Measurements from ENCODE around the gene S100A11.

The S100A11 gene

DNA sequence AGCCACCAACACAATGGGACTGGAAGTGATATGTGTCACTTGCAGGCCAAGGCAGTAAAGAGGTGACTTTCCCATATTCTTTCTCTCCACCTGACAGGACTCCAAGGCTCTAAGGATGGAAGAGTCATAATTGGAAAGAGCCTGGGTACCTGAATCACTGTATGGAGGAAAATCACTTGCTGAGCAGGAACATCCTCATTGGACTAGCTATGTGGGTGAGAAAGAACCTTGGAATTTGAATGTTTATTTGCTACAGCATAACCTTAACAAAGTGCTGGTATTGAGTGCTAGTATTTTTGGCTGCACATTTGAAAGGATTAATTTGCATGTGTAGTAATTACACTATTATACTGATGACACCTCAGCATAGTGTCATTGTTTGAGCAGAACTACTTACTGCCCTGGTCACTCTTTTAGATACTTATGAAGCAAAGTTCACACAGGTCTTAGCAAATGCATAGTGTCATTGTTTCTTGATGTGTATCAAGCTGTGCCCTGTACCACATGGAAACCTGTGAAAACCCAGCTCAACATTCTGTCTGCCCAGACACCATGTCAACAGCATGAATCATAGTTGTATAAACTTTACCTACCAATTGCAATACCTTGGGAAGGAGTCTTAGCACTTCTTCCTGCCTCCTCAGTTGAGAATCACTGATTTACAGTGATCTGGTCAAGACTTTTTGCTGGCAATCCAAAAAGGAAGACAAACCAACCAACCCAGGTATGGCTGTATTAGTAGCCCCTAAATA lies 38.0 kb downstream of the S100A11 start:
- peaks cover 24% of the 10 kb centered on the region for H3K27me3 ChIP-seq (ENCODE audit: insufficient read depth, low read length)
- H3K4me1 ChIP-seq (ENCODE audit: insufficient read depth, low read length): peaks cover 18% of the 10 kb centered on the region
- no peaks in the 10 kb centered on the region for H3K36me3 ChIP-seq (ENCODE audit: insufficient read depth, low read depth, low read length)
- no peaks in the 10 kb centered on the region for H3K9me3 ChIP-seq (ENCODE audit: insufficient read depth, low read depth, low read length)
- H3K4me3 ChIP-seq (ENCODE audit: low read length): no peak overlapping the region
- no peak overlapping the region for H3K9ac ChIP-seq (ENCODE audit: low read depth, low read length)
- no peak overlapping the region for H3K27ac ChIP-seq (ENCODE audit: low read length)

DNA sequence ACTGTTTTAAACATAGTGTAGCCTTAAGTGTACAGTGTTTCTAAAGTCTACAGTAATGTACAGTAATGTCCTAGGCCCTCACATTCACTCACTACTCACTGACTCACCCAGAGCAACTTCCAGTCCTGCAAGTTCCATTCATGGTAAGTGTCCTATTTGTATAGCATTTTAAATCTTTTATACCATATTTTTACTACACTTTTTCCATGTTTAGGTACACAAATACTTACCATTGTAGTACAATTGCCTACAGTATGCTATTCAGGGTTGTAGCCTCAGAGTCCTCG lies 39.6 kb downstream of the S100A11 start:
- no peak overlapping the region for H3K9ac ChIP-seq (ENCODE audit: low read depth, low read length)
- H3K4me3 ChIP-seq (ENCODE audit: low read length): no peak overlapping the region
- no peaks in the 10 kb centered on the region for H3K9me3 ChIP-seq (ENCODE audit: insufficient read depth, low read depth, low read length)
- no peaks in the 10 kb centered on the region for H3K36me3 ChIP-seq (ENCODE audit: insufficient read depth, low read depth, low read length)
- H3K4me1 ChIP-seq (ENCODE audit: insufficient read depth, low read length): peaks cover 20% of the 10 kb centered on the region
- H3K27me3 ChIP-seq (ENCODE audit: insufficient read depth, low read length): peaks cover 39% of the 10 kb centered on the region
- H3K27ac ChIP-seq (ENCODE audit: low read length): no peak overlapping the region

GRCh38 chr1:151995774-151996173 lies 41.0 kb downstream of the S100A11 start:
- peaks cover 54% of the 10 kb centered on the region for H3K27me3 ChIP-seq (ENCODE audit: insufficient read depth, low read length)
- H3K27ac ChIP-seq (ENCODE audit: low read length): no peak overlapping the region
- H3K9ac ChIP-seq (ENCODE audit: low read depth, low read length): no peak overlapping the region

GRCh38 chr1:151994956-151995355 lies 41.8 kb downstream of the S100A11 start:
- Histone ChIP-seq H3K4me1 (ENCODE audit: insufficient read depth, low read length) (peaks cover 40% of the 10 kb centered on the region), H3K36me3 (ENCODE audit: insufficient read depth, low read depth, low read length) (no peaks in the 10 kb centered on the region), H3K27me3 (ENCODE audit: insufficient read depth, low read length) (peaks cover 58% of the 10 kb centered on the region), H3K9ac (ENCODE audit: low read depth, low read length) (no peak overlapping the region), H3K9me3 (ENCODE audit: insufficient read depth, low read depth, low read length) (no peaks in the 10 kb centered on the region), H3K27ac (ENCODE audit: low read length) (no peak overlapping the region), H3K4me3 (ENCODE audit: low read length) (no peak overlapping the region)

More at GRCh38 chr1:151995774-151996173, 41.0 kb downstream of the S100A11 start:
- H3K4me3 ChIP-seq (ENCODE audit: low read length): no peak overlapping the region
- no peaks in the 10 kb centered on the region for H3K9me3 ChIP-seq (ENCODE audit: insufficient read depth, low read depth, low read length)
- peaks cover 34% of the 10 kb centered on the region for H3K4me1 ChIP-seq (ENCODE audit: insufficient read depth, low read length)
- H3K36me3 ChIP-seq (ENCODE audit: insufficient read depth, low read depth, low read length): no peaks in the 10 kb centered on the region

DNA sequence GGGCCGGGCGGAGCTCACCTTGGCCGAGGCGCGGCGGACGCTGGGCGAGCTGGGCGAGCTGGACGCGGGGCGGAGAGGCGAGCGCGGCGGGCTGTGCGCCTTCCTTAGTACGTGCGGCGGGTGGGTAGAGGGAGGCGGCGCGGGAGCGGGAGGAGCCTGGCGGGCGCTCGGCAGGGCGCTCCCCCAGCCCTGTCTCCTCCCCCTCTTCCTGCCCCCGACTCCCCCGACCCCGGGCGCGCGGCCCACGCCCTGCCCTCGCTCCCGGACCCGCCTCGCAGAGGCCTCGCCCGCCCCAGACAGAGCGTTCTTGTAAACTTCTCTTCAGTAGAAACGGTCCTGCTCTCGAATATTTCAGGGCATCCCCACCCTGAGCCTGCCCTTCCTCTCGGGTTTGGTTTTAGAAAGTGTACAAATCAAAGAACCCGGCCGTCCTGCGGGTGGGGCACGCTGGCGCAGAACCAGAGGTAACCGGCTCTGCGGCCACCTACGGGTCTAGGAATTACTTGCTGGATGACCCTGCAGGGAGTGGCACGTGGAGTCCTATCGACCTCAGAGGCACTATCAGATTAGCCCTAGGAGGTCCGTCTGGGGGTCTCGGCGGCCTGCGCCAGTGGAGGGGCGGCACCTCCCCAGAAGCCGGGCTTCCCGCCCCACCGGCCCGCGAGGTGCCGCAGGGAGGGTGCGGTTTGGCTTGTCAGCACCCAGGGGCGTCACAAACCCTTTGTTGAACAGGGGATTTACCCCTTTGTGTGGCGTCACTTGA lies 42.9 kb downstream of the S100A11 start, which contains the start of gene S100A10:
Gene S100A10 (minus strand): TSS at position 126 of the 763 bp plus-strand sequence. CDS start 7,629 bp downstream, outside the sequence.
- peaks cover 58% of the 10 kb centered on the region for H3K27me3 ChIP-seq (ENCODE audit: insufficient read depth, low read length)
- H3K4me3 ChIP-seq (ENCODE audit: low read length): peak within 1 kb of the TSS; percentile 82
- H3K9ac ChIP-seq (ENCODE audit: low read depth, low read length): peak within 1 kb of the TSS; percentile 67
- no peak within 1 kb of the TSS for H3K27ac ChIP-seq (ENCODE audit: low read length)
- no peaks in the 10 kb centered on the region for H3K36me3 ChIP-seq (ENCODE audit: insufficient read depth, low read depth, low read length)
- no peaks in the 10 kb centered on the region for H3K9me3 ChIP-seq (ENCODE audit: insufficient read depth, low read depth, low read length)
- H3K4me1 ChIP-seq (ENCODE audit: insufficient read depth, low read length): peaks cover 46% of the 10 kb centered on the region

GRCh38 chr1:151993084-151993733 lies 43.6 kb downstream of the S100A11 start:
- Histone ChIP-seq H3K27me3 (ENCODE audit: insufficient read depth, low read length) (peaks cover 55% of the 10 kb centered on the region), H3K27ac (ENCODE audit: low read length) (no peak overlapping the region), H3K4me1 (ENCODE audit: insufficient read depth, low read length) (peaks cover 42% of the 10 kb centered on the region), H3K9me3 (ENCODE audit: insufficient read depth, low read depth, low read length) (no peaks in the 10 kb centered on the region), H3K36me3 (ENCODE audit: insufficient read depth, low read depth, low read length) (no peaks in the 10 kb centered on the region), H3K4me3 (ENCODE audit: low read length) (peak overlapping the region; percentile 82), H3K9ac (ENCODE audit: low read depth, low read length) (peak overlapping the region; percentile 67)

- H3K9ac ChIP-seq (ENCODE audit: low read depth, low read length): peak overlapping the region; percentile 67
- H3K4me3 ChIP-seq (ENCODE audit: low read length): peak overlapping the region; percentile 82
- H3K27ac ChIP-seq (ENCODE audit: low read length): no peak overlapping the region
- H3K4me1 ChIP-seq (ENCODE audit: insufficient read depth, low read length): peaks cover 42% of the 10 kb centered on the region
- H3K27me3 ChIP-seq (ENCODE audit: insufficient read depth, low read length): peaks cover 53% of the 10 kb centered on the region
- H3K9me3 ChIP-seq (ENCODE audit: insufficient read depth, low read depth, low read length): no peaks in the 10 kb centered on the region
- H3K36me3 ChIP-seq (ENCODE audit: insufficient read depth, low read depth, low read length): no peaks in the 10 kb centered on the region
Observed at GRCh38 chr1:151992303-151993083, 44.3 kb downstream of the S100A11 start.

DNA sequence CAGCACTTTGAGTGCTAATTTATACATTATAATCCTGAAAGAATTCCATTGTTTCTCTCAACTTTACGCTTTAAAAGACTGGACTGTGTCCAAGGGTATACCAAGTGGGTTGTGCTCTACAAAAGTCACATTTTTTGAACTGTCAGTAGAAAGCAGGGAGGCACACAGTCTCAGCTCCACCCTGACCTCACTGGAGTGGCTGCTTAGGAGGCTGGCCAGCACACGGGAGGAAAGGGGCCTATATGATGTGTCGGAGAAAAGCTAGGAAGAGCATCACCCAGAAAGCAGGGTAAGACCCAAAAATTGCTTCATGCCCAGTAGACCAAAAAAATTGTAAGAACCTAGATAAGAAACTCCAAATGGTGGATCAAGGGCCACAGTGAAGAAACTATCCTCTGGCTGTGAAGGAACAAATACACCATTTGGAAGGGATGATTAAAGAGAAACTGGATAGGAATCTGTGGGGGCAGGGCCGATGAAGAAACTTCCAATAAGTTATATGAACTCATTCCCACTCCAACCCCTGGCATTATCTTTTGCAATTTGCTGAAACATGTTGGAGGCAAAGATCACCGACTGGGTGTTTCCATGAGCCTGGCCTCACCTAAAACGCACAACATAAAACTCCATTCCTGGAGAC lies 45.0 kb downstream of the S100A11 start:
- H3K4me1 ChIP-seq (ENCODE audit: insufficient read depth, low read length): peaks cover 42% of the 10 kb centered on the region
- H3K9ac ChIP-seq (ENCODE audit: low read depth, low read length): peak overlapping the region; percentile 67; the same call in 1 of the 2 replicates
- H3K9me3 ChIP-seq (ENCODE audit: insufficient read depth, low read depth, low read length): no peaks in the 10 kb centered on the region
- H3K36me3 ChIP-seq (ENCODE audit: insufficient read depth, low read depth, low read length): no peaks in the 10 kb centered on the region
- H3K27ac ChIP-seq (ENCODE audit: low read length): no peak overlapping the region
- peaks cover 53% of the 10 kb centered on the region for H3K27me3 ChIP-seq (ENCODE audit: insufficient read depth, low read length)
- peak overlapping the region; percentile 82 for H3K4me3 ChIP-seq (ENCODE audit: low read length)

DNA sequence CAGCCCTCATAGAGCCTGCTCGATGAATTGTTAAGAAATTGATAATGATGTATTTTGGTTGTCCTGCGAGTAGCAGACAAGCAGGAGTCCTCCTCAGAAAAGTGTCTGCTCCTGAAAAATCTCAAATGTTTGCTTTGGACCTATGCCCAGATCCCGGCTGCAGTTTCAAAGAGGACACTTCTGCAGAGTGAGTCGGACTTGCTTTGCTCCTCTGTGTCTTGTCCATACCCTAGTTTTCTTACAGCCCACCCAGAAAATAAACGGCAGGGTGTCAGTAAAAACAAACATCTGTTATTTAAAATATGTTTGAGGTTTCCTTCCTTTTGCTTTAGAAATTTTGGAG lies 46.0 kb downstream of the S100A11 start:
- peaks cover 53% of the 10 kb centered on the region for H3K27me3 ChIP-seq (ENCODE audit: insufficient read depth, low read length)
- no peak overlapping the region for H3K27ac ChIP-seq (ENCODE audit: low read length)
- H3K4me1 ChIP-seq (ENCODE audit: insufficient read depth, low read length): peaks cover 51% of the 10 kb centered on the region
- peaks cover 2% of the 10 kb centered on the region for H3K36me3 ChIP-seq (ENCODE audit: insufficient read depth, low read depth, low read length)
- H3K9ac ChIP-seq (ENCODE audit: low read depth, low read length): no peak overlapping the region
- no peak overlapping the region for H3K4me3 ChIP-seq (ENCODE audit: low read length)
- H3K9me3 ChIP-seq (ENCODE audit: insufficient read depth, low read depth, low read length): no peaks in the 10 kb centered on the region

DNA sequence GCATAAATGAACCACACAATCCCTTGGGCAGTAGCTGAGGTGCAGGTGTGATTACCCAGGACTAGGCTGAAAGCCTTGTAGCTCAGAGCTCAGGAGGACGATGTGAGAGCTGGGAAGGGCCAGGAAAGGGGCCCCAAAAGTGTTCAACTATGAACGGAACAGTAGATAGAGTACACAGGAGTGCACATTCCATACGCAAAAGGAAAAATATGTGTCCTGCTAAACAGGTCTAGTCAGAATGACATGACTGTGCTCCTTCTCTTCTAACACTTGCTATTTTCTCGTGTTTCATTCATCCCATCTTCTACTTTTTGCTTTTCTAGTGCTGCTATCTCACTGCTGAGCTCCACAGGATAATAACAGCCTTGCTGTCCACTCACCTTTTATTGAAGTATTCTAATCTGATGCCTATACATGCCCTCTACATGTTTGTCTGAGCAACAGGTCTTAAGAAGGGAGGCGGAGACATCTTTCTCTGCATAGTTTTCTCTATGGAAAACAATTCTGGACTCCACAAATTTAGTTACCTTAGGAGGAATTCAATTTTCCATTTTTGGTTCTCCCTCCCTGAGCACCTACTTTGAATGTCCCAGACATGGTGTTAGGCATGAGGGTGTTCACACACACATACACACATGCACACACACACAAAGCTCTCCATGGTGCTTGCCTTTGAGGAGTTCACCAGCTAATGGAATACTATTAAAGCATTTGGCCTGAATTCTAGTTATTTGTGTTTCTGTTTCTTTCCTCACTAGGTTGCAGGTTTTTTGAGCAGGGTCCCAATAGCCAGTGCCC lies 46.5 kb downstream of the S100A11 start:
- H3K27ac ChIP-seq (ENCODE audit: low read length): no peak overlapping the region
- peaks cover 48% of the 10 kb centered on the region for H3K4me1 ChIP-seq (ENCODE audit: insufficient read depth, low read length)
- H3K36me3 ChIP-seq (ENCODE audit: insufficient read depth, low read depth, low read length): peaks cover 6% of the 10 kb centered on the region
- H3K9me3 ChIP-seq (ENCODE audit: insufficient read depth, low read depth, low read length): no peaks in the 10 kb centered on the region
- H3K9ac ChIP-seq (ENCODE audit: low read depth, low read length): no peak overlapping the region
- peaks cover 48% of the 10 kb centered on the region for H3K27me3 ChIP-seq (ENCODE audit: insufficient read depth, low read length)
- H3K4me3 ChIP-seq (ENCODE audit: low read length): no peak overlapping the region

All from iPS-20b (cell line).